IMR-90 (cell line): ENCODE results near the gene EXOC1L. TPM values are rescaled to one million over a fixed set of nuclear protein-coding genes. Genes with fewer than 3 reads are reported as not detected.

Source experiments
- ATAC-seq: fragments of 200-7000 bp; cut with Tn5 transposase; 2 replicates; pipeline ENCODE4 v1.9.1; 2020; ENCODE audit warnings: low read depth, mild to moderate bottlenecking, moderate library complexity
- BruUV-seq: library from RNA; stranded (reverse); fragments of 400-500 nt; replicated peaks from 2 replicates; lab custom pipeline; 2021; lab: Mats Ljungman, UMichigan
- CTCF ChIA-PET: fragments of 300-600 bp; formaldehyde crosslinking; extraction: SDS; loops from one replicate; lab custom pipeline; 2021; ENCODE audit warnings: antibody characterized with exemption; lab: Yijun Ruan, JAX
- POLR2A ChIA-PET: fragments of 300-600 bp; sonication (Branson Sonifier 250); formaldehyde crosslinking; loops from one replicate; lab custom pipeline; 2022; ENCODE audit warnings: antibody characterized with exemption; ENCODE audit not compliant: unreplicated experiment; lab: Charles Lee
- DNase-seq: peaks from one replicate; pipeline ENCODE4 v3.0.0; 2013
- H2AFZ ChIP-seq: replicated peaks from 2 replicates; pipeline ENCODE3; 2013; ENCODE audit warnings: low read length, mild to moderate bottlenecking; ENCODE audit not compliant: poor library complexity
- H2AK5ac ChIP-seq: 2 replicates; pipeline ENCODE4 v1.6.1; 2013; ENCODE audit warnings: low read depth, low read length, inconsistent platforms
- H2AK9ac ChIP-seq: replicated peaks from 2 replicates; pipeline ENCODE3; 2013; ENCODE audit warnings: mild to moderate bottlenecking, low read depth, low read length, moderate library complexity; ENCODE audit not compliant: poor library complexity
- H2BK120ac ChIP-seq: 2 replicates; pipeline ENCODE4 v1.6.1; 2013; ENCODE audit warnings: low read depth, low read length, inconsistent platforms
- H2BK15ac ChIP-seq: 3 replicates; pipeline ENCODE4 v1.6.1; 2013; ENCODE audit warnings: low read depth, low read length, inconsistent platforms
- H2BK20ac ChIP-seq: 2 replicates; pipeline ENCODE4 v1.6.1; 2013; ENCODE audit warnings: low read depth, mild to moderate bottlenecking, inconsistent platforms, low read length, moderate library complexity
- H2BK5ac ChIP-seq: 2 replicates; pipeline ENCODE4 v1.6.1; 2013; ENCODE audit warnings: mild to moderate bottlenecking, low read depth, low read length, inconsistent platforms; ENCODE audit not compliant: poor library complexity, severe bottlenecking
- H3K14ac ChIP-seq: replicated peaks from 2 replicates; pipeline ENCODE4 v1.6.1; 2013; ENCODE audit warnings: low read depth, low read length, inconsistent platforms
- H3K18ac ChIP-seq: 2 replicates; pipeline ENCODE4 v1.6.1; 2013; ENCODE audit warnings: low read depth, low read length, control low read depth
- H3K23ac ChIP-seq: 2 replicates; pipeline ENCODE4 v1.6.1; 2013; ENCODE audit warnings: low read depth, low read length, inconsistent platforms
- H3K27ac ChIP-seq: 2 replicates; pipeline ENCODE4 v1.5.1; 2013; ENCODE audit warnings: mild to moderate bottlenecking, control low read depth, low read length; ENCODE audit not compliant: insufficient read depth
- H3K27me3 ChIP-seq: 2 replicates; pipeline ENCODE4 v1.6.1; 2013; ENCODE audit warnings: low read length; ENCODE audit not compliant: control insufficient read depth, insufficient read depth
- H3K36me3 ChIP-seq: 2 replicates; pipeline ENCODE4 v1.6.1; 2013; ENCODE audit warnings: low read length, mixed read lengths; ENCODE audit not compliant: control insufficient read depth, insufficient read depth
- H3K4ac ChIP-seq: 2 replicates; pipeline ENCODE4 v1.6.1; 2013; ENCODE audit warnings: low read depth, low read length, inconsistent platforms
- H3K4me1 ChIP-seq: 2 replicates; pipeline ENCODE4 v1.6.1; 2013; ENCODE audit warnings: low read length, mixed read lengths; ENCODE audit not compliant: control insufficient read depth, insufficient read depth
- H3K4me2 ChIP-seq: 2 replicates; pipeline ENCODE4 v1.6.1; 2013; ENCODE audit warnings: low read depth, mild to moderate bottlenecking, control low read depth, low read length, moderate library complexity
- H3K4me3 ChIP-seq: 2 replicates; pipeline ENCODE4 v1.5.1; 2013; ENCODE audit warnings: low read depth, mild to moderate bottlenecking, control low read depth, low read length, moderate library complexity; ENCODE audit not compliant: insufficient read depth
- H3K56ac ChIP-seq: 2 replicates; pipeline ENCODE4 v1.6.1; 2013; ENCODE audit warnings: low read length, inconsistent platforms; ENCODE audit not compliant: insufficient read depth; ENCODE audit errors: extremely low read depth
- H3K79me1 ChIP-seq, 2 experiments: 2 replicates each; pipeline ENCODE4 v1.6.1; 2013; ENCODE audit warnings: low read length in 2 of 2, inconsistent platforms in 1 of 2, low read depth in 1 of 2
- H3K9ac ChIP-seq: 2 replicates; pipeline ENCODE4 v1.6.1; 2013; ENCODE audit warnings: low read depth, low read length, control low read depth
- H3K9me1 ChIP-seq: 2 replicates; pipeline ENCODE4 v1.6.1; 2013; ENCODE audit warnings: low read length, inconsistent platforms; ENCODE audit not compliant: insufficient read depth
- H3K9me3 ChIP-seq: 2 replicates; pipeline ENCODE4 v1.6.1; 2013; ENCODE audit warnings: low read length; ENCODE audit not compliant: control insufficient read depth, insufficient read depth
- H4K20me1 ChIP-seq: 2 replicates; pipeline ENCODE4 v1.6.1; 2013; ENCODE audit warnings: low read length, inconsistent platforms; ENCODE audit not compliant: insufficient read depth
- H4K5ac ChIP-seq: 2 replicates; pipeline ENCODE4 v1.6.1; 2013; ENCODE audit warnings: mild to moderate bottlenecking, low read depth, low read length, control low read depth
- H4K8ac ChIP-seq, 2 experiments: 2 replicates each; pipeline ENCODE4 v1.6.1; 2013; ENCODE audit warnings: low read depth in 2 of 2, low read length in 2 of 2, control low read depth in 1 of 2, inconsistent platforms in 1 of 2
- H4K91ac ChIP-seq: 2 replicates; pipeline ENCODE4 v1.6.1; 2013; ENCODE audit warnings: low read depth, low read length, inconsistent platforms; ENCODE audit not compliant: insufficient read depth
- BHLHE40 ChIP-seq: fragments of 150-350 bp; IDR thresholded peaks from 2 replicates; pipeline ENCODE4 v1.6.1; 2016; ENCODE audit warnings: mild to moderate bottlenecking, low read depth, low read length
- MAZ ChIP-seq: IDR thresholded peaks from 2 replicates; pipeline ENCODE4 v1.6.1; 2012; ENCODE audit warnings: low read depth, mild to moderate bottlenecking, low read length, improper control_type of control experiment, moderate library complexity, borderline replicate concordance
- NFE2L2 ChIP-seq: fragments of 150-350 bp; IDR thresholded peaks from 2 replicates; pipeline ENCODE4 v1.6.1; 2016; ENCODE audit warnings: low read depth, mild to moderate bottlenecking, low read length
- dilution Hi-C: fragments of 300-500 bp; cut with HindIII; formaldehyde crosslinking; loops from one replicate; pipeline ENCODE4 v1.14.3; 2018; ENCODE audit warnings: low sequenced_read_pairs; ENCODE audit not compliant: unreplicated experiment
- in situ Hi-C: fragments of 300-500 bp; cut with MboI; formaldehyde crosslinking; loops from 3 replicates; pipeline ENCODE4 v1.14.3; 2019; ENCODE audit warnings: low sequenced_read_pairs, inconsistent platforms, mixed read lengths
- intact Hi-C: fragments of 100-400 bp; cut with micrococcal nuclease; formaldehyde crosslinking; loops from 2 replicates; pipeline ENCODE4 v1.10.0; 2022
- polyA plus RNA-seq, 3 experiments: library from polyadenylated mRNA; depleted of rRNA; stranded (reverse); fragments of >200 nt; gene quantifications; 2 replicates each; pipeline ENCODE4 v1.2.3, GENCODE V29; 2012; ENCODE audit warnings: low replicate concordance in 1 of 3
- total RNA-seq: library from RNA; depleted of rRNA; stranded (reverse); fragments of >200 nt; gene quantifications from 2 replicates; pipeline ENCODE4 v1.2.3, GENCODE V29; 2012

Gene EXOC1L
- total and polyA plus RNA-seq, 2 of the 4 experiments (the other 2 are of a cell fraction) = not detected

- no peak overlapping the region for H4K5ac ChIP-seq
- ChIA-PET POLR2A (no interaction called here), CTCF (no interaction called here)
- H4K8ac ChIP-seq = no peak overlapping the region
- H2BK15ac ChIP-seq = no peak overlapping the region
- no peaks in the 10 kb centered on the region for H4K20me1 ChIP-seq
- ATAC-seq = no peak
- H2BK5ac ChIP-seq = no peak overlapping the region
- H3K36me3 ChIP-seq = peaks cover 22% of the 10 kb centered on the region
- no peak overlapping the region for H2BK120ac ChIP-seq
- H3K4me1 ChIP-seq = no peaks in the 10 kb centered on the region
- no peak overlapping the region for H3K4me2 ChIP-seq
- no peak overlapping the region for H2BK20ac ChIP-seq
- H3K9me1 ChIP-seq = no peaks in the 10 kb centered on the region
- no peak overlapping the region for H3K4ac ChIP-seq
- H3K23ac ChIP-seq = no peak overlapping the region
- H3K9ac ChIP-seq = no peak overlapping the region
- dilution Hi-C loops = no loop called here
- H2AK5ac ChIP-seq = no peak overlapping the region
- no peak overlapping the region for H4K91ac ChIP-seq
- TF ChIP-seq NFE2L2 = no peak
- no peak for TF ChIP-seq MAZ
- no peak for TF ChIP-seq BHLHE40
- H3K27me3 ChIP-seq = no peaks in the 10 kb centered on the region
- no TSS peak for BruUV-seq
- no peak overlapping the region for H3K18ac ChIP-seq
- H3K79me1 ChIP-seq = peaks cover 0 to 5% of the 10 kb centered on the region in 2 experiments; a peak in 1 of 4 replicates
- H3K14ac ChIP-seq = no peak overlapping the region
- no peak for DNase-seq
- intact Hi-C loops = no loop called here
- no peak overlapping the region for H2AFZ ChIP-seq
- H3K56ac ChIP-seq = no peak overlapping the region
- in situ Hi-C loops = loop anchor here (25.0 kb wide), 1 partner anchor 463 kb away; no protein-coding TSS in a partner anchor
- H3K4me3 ChIP-seq = no peak overlapping the region
- H3K27ac ChIP-seq = no peak overlapping the region
- no peak overlapping the region for H2AK9ac ChIP-seq
- no peaks in the 10 kb centered on the region for H3K9me3 ChIP-seq
These were observed 55.2 kb downstream of the EXOC1L start for GRCh38 chr4:55874831-55875230.
